ENCODE results near the gene TENT5C. TPM values are rescaled to one million over a fixed set of nuclear protein-coding genes. Genes with fewer than 3 reads are reported as not detected.

The TENT5C gene
- total and polyA plus RNA-seq, 2 of the 13 experiments (the other 11 are each of a cell fraction or from before 2014, with no cell fraction given), result 0.02 to 0.38 TPM

DNA sequence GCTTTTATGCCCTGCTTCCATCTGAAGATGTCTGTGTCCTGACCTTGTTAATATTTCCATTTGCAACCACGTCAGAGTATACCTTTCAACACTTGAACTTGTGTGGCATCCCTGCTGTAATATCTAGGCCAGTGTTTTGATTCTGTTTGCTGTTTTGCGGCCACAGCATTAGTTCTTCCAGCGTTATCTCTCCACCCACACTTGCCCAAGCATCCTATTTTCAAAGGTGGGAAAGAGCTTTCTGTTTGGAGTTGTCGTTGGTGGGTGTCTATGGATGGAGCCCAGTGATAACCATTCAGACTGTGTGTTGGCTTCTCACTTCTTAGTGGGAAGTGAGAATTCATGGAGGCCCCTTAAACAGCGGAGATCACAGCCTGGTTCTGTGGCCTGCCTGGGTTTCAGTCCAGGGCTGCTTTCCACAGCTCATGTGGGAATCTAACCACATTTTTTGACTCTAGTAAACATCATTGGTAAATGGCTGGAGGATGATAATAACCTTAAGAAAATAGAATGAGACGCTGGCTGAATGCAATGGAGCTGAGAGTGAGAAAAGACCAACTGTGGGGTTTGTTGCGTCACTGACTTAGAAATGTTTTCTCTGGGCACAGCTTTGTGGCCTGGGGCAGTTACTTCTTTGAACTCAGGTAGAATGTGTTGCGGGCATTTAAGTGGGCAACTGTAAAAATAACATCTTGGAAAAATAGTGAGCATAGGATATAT lies 7.6 kb downstream of the TENT5C start (continued):
- TF ChIP-seq ZNF160 (CRISPR knock-in tag; IDR thresholded peaks at IDR 0.05) (no peak), ZNF792 (CRISPR knock-in tag; IDR thresholded peaks at IDR 0.05) (no peak)

DNA sequence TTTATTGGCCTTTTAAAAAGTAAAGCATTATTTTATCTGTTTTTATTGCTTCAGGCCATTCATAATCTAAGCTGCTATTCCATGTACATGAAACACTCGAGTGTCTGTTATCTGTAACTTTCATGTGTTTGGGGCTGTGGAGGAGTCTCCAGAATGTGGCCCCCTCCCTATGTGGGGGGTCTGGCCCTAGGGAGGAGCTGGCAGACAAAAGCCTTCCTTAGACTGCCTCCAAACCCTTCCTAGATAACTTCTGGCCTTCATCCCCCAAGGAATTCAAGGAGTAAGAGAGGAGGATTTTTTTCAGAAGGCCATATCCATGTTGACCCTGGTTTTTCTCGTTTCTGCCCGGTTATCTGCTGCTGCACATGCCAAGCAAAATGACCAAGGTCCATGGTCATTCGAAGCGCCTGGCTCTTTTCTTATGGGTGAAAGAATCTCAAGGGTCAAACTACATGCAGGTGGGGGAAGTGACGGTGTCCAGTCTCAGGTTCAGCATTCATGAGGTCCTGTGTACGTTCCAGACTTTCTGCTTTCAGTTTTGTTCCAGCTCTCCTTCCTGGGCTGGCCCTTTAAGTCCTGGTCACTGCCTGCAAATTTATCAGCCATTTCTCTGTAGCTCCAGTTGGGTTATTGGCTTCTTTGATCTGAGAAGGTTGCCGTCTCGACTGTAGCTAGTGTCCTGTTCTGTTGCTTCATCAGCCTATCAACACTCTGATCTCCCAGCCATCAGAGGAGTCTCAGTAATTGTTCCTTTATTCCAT lies 8.3 kb downstream of the TENT5C start:
- no peak for ATAC-seq
- H3K4me1 ChIP-seq (ENCODE audit: insufficient read depth, low read length), result no peaks in the 10 kb centered on the region
- no peaks in the 10 kb centered on the region for H3K9me3 ChIP-seq (ENCODE audit: low read length)
- in situ Hi-C loops (cut with HindIII; ENCODE audit: extremely low pct_ligation_motif_present, low pct_unique_long_range_greater_than_20kb), result no loop called here
- 2% methylated on average over 7 of the region's 9 CpGs for WGBS (ENCODE audit: low lambda C conversion rate)
- no peak overlapping the region for H3K9ac ChIP-seq (ENCODE audit: insufficient read depth, low read depth, low read length)
- ChIA-PET CTCF (ENCODE audit: low intra/inter-chr PET ratio, low total read pairs) (no interaction called here), POLR2A (no interaction called here)
- no peak overlapping the region for H3K4me3 ChIP-seq (replicated peaks in 1 of 3; ENCODE audit: insufficient read depth in 1 of 3, low read depth in 2 of 3, low read length in 3 of 3)
- H3K4me2 ChIP-seq (ENCODE audit: low read depth, low read length), result no peak overlapping the region
- H3K36me3 ChIP-seq (replicated peaks in 1 of 2; ENCODE audit: control insufficient read depth in 1 of 2, insufficient read depth in 2 of 2, low read length in 2 of 2), result no peaks in the 10 kb centered on the region
- no peak for FAIRE-seq
- no peak overlapping the region for H3K27ac ChIP-seq (ENCODE audit: extremely low read length, insufficient read depth, low read length)
- intact Hi-C loops (cut with micrococcal nuclease; ENCODE audit: unreplicated experiment), result no loop called here
- H4K20me1 ChIP-seq (ENCODE audit: insufficient read depth, low read length), result no peaks in the 10 kb centered on the region
- no peak overlapping the region for H2AFZ ChIP-seq (ENCODE audit: low read length)
- DNase-seq (ENCODE audit: low spot score), result no peak
- H3K27me3 ChIP-seq (ENCODE audit: control insufficient read depth in 1 of 2, insufficient read depth in 2 of 2, low read length in 2 of 2), result no peaks in the 10 kb centered on the region; a peak in 2 of 5 replicates
- H3K79me2 ChIP-seq (ENCODE audit: insufficient read depth, low read length), result no peaks in the 10 kb centered on the region
- no TSS peak for BruUV-seq (replicated peaks)
- TF ChIP-seq MATR3 (CRISPR knock-in tag; IDR thresholded peaks at IDR 0.05) (no peak), ZMYM4 (CRISPR knock-in tag; IDR thresholded peaks at IDR 0.05) (no peak), GTF3A (CRISPR knock-in tag; conservative IDR thresholded peaks at IDR 0.05) (no peak), ZNF75D (CRISPR knock-in tag; IDR thresholded peaks at IDR 0.05; ENCODE audit: borderline replicate concordance) (no peak), ZNF12 (CRISPR knock-in tag; IDR thresholded peaks at IDR 0.05) (no peak), POGZ (CRISPR knock-in tag; IDR thresholded peaks at IDR 0.05) (no peak), SMAD1 (CRISPR knock-in tag; IDR thresholded peaks at IDR 0.05; ENCODE audit: borderline replicate concordance, low read depth) (no peak), ZNF788 (CRISPR knock-in tag; IDR thresholded peaks at IDR 0.05; ENCODE audit: borderline replicate concordance) (no peak), ZNF670 (CRISPR knock-in tag; IDR thresholded peaks at IDR 0.05; ENCODE audit: borderline replicate concordance) (no peak), SATB2 (CRISPR knock-in tag; IDR thresholded peaks at IDR 0.05) (no peak), NFKB2 (CRISPR knock-in tag; IDR thresholded peaks at IDR 0.05; ENCODE audit: borderline replicate concordance) (no peak), KDM3A (CRISPR knock-in tag; IDR thresholded peaks at IDR 0.05; ENCODE audit: low read depth) (no peak)
- TF ChIP-seq, protein P1, sequence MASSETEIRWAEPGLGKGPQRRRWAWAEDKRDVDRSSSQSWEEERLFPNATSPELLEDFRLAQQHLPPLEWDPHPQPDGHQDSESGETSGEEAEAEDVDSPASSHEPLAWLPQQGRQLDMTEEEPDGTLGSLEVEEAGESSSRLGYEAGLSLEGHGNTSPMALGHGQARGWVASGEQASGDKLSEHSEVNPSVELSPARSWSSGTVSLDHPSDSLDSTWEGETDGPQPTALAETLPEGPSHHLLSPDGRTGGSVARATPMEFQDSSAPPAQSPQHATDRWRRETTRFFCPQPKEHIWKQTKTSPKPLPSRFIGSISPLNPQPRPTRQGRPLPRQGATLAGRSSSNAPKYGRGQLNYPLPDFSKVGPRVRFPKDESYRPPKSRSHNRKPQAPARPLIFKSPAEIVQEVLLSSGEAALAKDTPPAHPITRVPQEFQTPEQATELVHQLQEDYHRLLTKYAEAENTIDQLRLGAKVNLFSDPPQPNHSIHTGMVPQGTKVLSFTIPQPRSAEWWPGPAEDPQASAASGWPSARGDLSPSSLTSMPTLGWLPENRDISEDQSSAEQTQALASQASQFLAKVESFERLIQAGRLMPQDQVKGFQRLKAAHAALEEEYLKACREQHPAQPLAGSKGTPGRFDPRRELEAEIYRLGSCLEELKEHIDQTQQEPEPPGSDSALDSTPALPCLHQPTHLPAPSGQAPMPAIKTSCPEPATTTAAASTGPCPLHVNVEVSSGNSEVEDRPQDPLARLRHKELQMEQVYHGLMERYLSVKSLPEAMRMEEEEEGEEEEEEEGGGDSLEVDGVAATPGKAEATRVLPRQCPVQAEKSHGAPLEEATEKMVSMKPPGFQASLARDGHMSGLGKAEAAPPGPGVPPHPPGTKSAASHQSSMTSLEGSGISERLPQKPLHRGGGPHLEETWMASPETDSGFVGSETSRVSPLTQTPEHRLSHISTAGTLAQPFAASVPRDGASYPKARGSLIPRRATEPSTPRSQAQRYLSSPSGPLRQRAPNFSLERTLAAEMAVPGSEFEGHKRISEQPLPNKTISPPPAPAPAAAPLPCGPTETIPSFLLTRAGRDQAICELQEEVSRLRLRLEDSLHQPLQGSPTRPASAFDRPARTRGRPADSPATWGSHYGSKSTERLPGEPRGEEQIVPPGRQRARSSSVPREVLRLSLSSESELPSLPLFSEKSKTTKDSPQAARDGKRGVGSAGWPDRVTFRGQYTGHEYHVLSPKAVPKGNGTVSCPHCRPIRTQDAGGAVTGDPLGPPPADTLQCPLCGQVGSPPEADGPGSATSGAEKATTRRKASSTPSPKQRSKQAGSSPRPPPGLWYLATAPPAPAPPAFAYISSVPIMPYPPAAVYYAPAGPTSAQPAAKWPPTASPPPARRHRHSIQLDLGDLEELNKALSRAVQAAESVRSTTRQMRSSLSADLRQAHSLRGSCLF (CRISPR knock-in tag; IDR thresholded peaks at IDR 0.05; ENCODE audit: borderline replicate concordance), result no peak
- TF ChIP-seq, protein P2, sequence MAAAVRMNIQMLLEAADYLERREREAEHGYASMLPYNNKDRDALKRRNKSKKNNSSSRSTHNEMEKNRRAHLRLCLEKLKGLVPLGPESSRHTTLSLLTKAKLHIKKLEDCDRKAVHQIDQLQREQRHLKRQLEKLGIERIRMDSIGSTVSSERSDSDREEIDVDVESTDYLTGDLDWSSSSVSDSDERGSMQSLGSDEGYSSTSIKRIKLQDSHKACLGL (CRISPR knock-in tag; IDR thresholded peaks at IDR 0.05), result no peak
- TF ChIP-seq, protein P3, sequence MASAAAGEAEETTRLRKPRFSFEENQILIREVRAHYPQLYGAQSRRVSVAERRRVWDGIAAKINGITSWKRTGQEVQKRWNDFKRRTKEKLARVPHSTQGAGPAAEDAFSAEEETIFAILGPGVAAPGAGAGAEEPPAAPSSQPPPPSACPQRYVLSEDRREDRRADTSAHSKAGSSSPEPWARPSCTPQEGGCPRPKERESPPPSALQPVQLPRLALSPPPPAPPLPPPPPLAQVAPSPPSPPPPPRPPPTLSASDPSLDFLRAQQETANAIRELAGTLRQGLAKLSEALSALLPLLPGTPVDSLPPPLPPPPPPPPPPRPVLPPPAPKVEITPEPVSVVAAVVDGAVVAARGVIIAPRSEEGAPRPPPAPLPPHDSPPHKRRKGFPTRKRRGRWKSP (CRISPR knock-in tag; IDR thresholded peaks at IDR 0.05), result no peak

Measured in HepG2 (cell line).